HepG2 (cell line): ENCODE results near the gene CYB5B. TPM values are rescaled to one million over a fixed set of nuclear protein-coding genes. Genes with fewer than 3 reads are reported as not detected.
A peak's percentile ranks its signal among the peaks of the same experiment; 100 is the strongest.

Source experiments
- ATAC-seq: fragments of 200-7000 bp; cut with Tn5 transposase; 3 replicates; pipeline ENCODE4 v1.9.1; 2020; ENCODE audit warnings: mild to moderate bottlenecking, moderate library complexity
- BruUV-seq: library from RNA; stranded (reverse); fragments of 400-500 nt; replicated peaks from 2 replicates; lab custom pipeline; 2021; lab: Mats Ljungman, UMichigan
- CTCF ChIA-PET: fragments of 300-600 bp; formaldehyde crosslinking; extraction: SDS; loops from one replicate; lab custom pipeline; 2021; ENCODE audit warnings: low total read pairs, inconsistent platforms, low intra/inter-chr PET ratio; lab: Yijun Ruan, JAX
- POLR2A ChIA-PET: fragments of 350-600 bp; sonication (Branson Sonifier 250); formaldehyde crosslinking; loops from one replicate; lab custom pipeline; 2020; ENCODE audit warnings: antibody characterized with exemption, inconsistent platforms; lab: Yijun Ruan, JAX
- DNase-seq: peaks from one replicate; pipeline ENCODE4 v3.0.0-alpha.2; 2015; ENCODE audit warnings: low spot score
- FAIRE-seq: peaks from 3 replicates; lab custom pipeline; 2011; peaks lifted over from hg19 to GRCh38; lab: Jason Lieb, UNC
- H2AFZ ChIP-seq: one replicate; pipeline ENCODE4 v1.6.1; 2011; ENCODE audit warnings: low read length, inconsistent platforms
- H3K27ac ChIP-seq: fragments of 300-600 bp; 3 replicates; pipeline ENCODE4 v1.8.0; 2011; ENCODE audit warnings: mixed run types, mild to moderate bottlenecking, mixed read lengths, low read length, inconsistent platforms; ENCODE audit not compliant: insufficient read depth; ENCODE audit errors: extremely low read length
- H3K27me3 ChIP-seq, 2 experiments: fragments of 200-600 bp in 1 of 2; 2 replicates in 1 of 2; 3 replicates in 1 of 2; pipeline versions ENCODE4 v1.6.0 to v1.8.0; 2011; ENCODE audit warnings: low read length in 2 of 2, mild to moderate bottlenecking in 2 of 2, moderate library complexity in 2 of 2, inconsistent platforms in 1 of 2; ENCODE audit not compliant: insufficient read depth in 2 of 2, control insufficient read depth in 1 of 2
- H3K36me3 ChIP-seq, 2 experiments: fragments of 200-600 bp in 1 of 2; replicated peaks in 1 of 2; 2 replicates in 1 of 2; 3 replicates in 1 of 2; pipeline versions ENCODE4 v1.5.1 to v1.8.0; 2011; ENCODE audit warnings: low read length in 2 of 2, inconsistent platforms in 1 of 2; ENCODE audit not compliant: insufficient read depth in 2 of 2, control insufficient read depth in 1 of 2
- H3K4me1 ChIP-seq: 2 replicates; pipeline ENCODE4 v1.5.1; 2012; ENCODE audit warnings: low read length, inconsistent platforms; ENCODE audit not compliant: insufficient read depth
- H3K4me2 ChIP-seq: 2 replicates; pipeline ENCODE4 v1.6.0; 2011; ENCODE audit warnings: low read depth, low read length, inconsistent platforms
- H3K4me3 ChIP-seq, 3 experiments: fragments of 200-600 bp in 1 of 3; sonication (generic), shearing (Covaris generic) in 1 of 3; replicated peaks in 1 of 3; 2 replicates each; pipeline ENCODE4 v1.5.1; 2011 to 2016; ENCODE audit warnings: low read length in 3 of 3, inconsistent platforms in 2 of 3, low read depth in 2 of 3, mild to moderate bottlenecking in 2 of 3, control low read depth in 1 of 3, mixed read lengths in 1 of 3; ENCODE audit not compliant: insufficient read depth in 1 of 3
- H3K79me2 ChIP-seq: one replicate; pipeline ENCODE4 v1.6.1; 2011; ENCODE audit warnings: low read length, inconsistent platforms; ENCODE audit not compliant: insufficient read depth
- H3K9ac ChIP-seq: 2 replicates; pipeline ENCODE4 v1.6.0; 2011; ENCODE audit warnings: mild to moderate bottlenecking, low read depth, low read length, inconsistent platforms; ENCODE audit not compliant: insufficient read depth
- H3K9me3 ChIP-seq: 2 replicates; pipeline ENCODE4 v1.5.1; 2012; ENCODE audit warnings: mild to moderate bottlenecking, low read length
- H4K20me1 ChIP-seq: 2 replicates; pipeline ENCODE4 v1.6.0; 2011; ENCODE audit warnings: inconsistent platforms, mild to moderate bottlenecking, low read length, moderate library complexity; ENCODE audit not compliant: insufficient read depth
- ETV5 ChIP-seq: IDR thresholded peaks from 2 replicates; pipeline ENCODE4 v1.6.1; 2018; ENCODE audit warnings: missing biosample characterization, missing genetic modification reagents, inconsistent platforms, borderline replicate concordance
- FOXA3 ChIP-seq: IDR thresholded peaks from 2 replicates; pipeline ENCODE4 v1.6.1; 2016; ENCODE audit warnings: missing genetic modification reagents, missing compliant biosample characterization
- GATAD2A ChIP-seq: IDR thresholded peaks from 2 replicates; pipeline ENCODE4 v1.6.1; 2016
- HNF4A ChIP-seq: sonication (generic); formaldehyde crosslinking; IDR thresholded peaks from 2 replicates; pipeline ENCODE4 v1.4.0; 2020; ENCODE audit warnings: missing genetic modification reagents
- NR1H2 ChIP-seq: sonication (generic); formaldehyde crosslinking; IDR thresholded peaks from 2 replicates; pipeline ENCODE4 v1.8.1; 2022; ENCODE audit warnings: low read depth, missing genetic modification reagents, borderline replicate concordance
- NR2F1 ChIP-seq, 2 experiments: fragments of 450-650 bp in 1 of 2; formaldehyde crosslinking in 1 of 2; IDR thresholded peaks; 2 replicates each; pipeline versions ENCODE4 v1.5.0 to v1.6.1; 2016 to 2020; ENCODE audit warnings: mild to moderate bottlenecking in 1 of 2, missing compliant biosample characterization in 1 of 2, missing genetic modification reagents in 1 of 2, moderate library complexity in 1 of 2
- NR2F6 ChIP-seq, 2 experiments: IDR thresholded peaks; 2 replicates each; pipeline ENCODE4 v1.6.1; 2016; ENCODE audit warnings: antibody characterized with exemption in 1 of 2, mild to moderate bottlenecking in 1 of 2
- RARA ChIP-seq: IDR thresholded peaks from 2 replicates; pipeline ENCODE4 v1.6.1; 2016; ENCODE audit warnings: missing genetic modification reagents, missing compliant biosample characterization
- RXRA ChIP-seq: sonication (generic); formaldehyde crosslinking; IDR thresholded peaks from 2 replicates; pipeline ENCODE4 v1.5.1; 2020; ENCODE audit warnings: missing genetic modification reagents
- RXRB ChIP-seq: IDR thresholded peaks from 2 replicates; pipeline ENCODE4 v1.6.1; 2016; ENCODE audit warnings: borderline replicate concordance, missing genetic modification reagents, missing compliant biosample characterization
- TGIF2 ChIP-seq: IDR thresholded peaks from 2 replicates; pipeline ENCODE4 v1.6.1; 2016; ENCODE audit warnings: control low read depth, missing compliant biosample characterization
- ZNF790 ChIP-seq: sonication (generic); formaldehyde crosslinking; IDR thresholded peaks from 2 replicates; pipeline ENCODE4 v1.8.0; 2022; ENCODE audit warnings: missing genetic modification reagents, mild to moderate bottlenecking, borderline replicate concordance
- WGBS: methylation state at CpG from one replicate; pipeline ENCODE4 v1.1.6; 2017; ENCODE audit warnings: low lambda C conversion rate; 5-methylcytosine and 5-hydroxymethylcytosine counted together
- in situ Hi-C: cut with HindIII; loops from 2 replicates; pipeline ENCODE4 v1.10.0; 2017; ENCODE audit warnings: low pct_unique_long_range_greater_than_20kb; ENCODE audit not compliant: extremely low pct_ligation_motif_present
- intact Hi-C: fragments of 100-400 bp; cut with micrococcal nuclease; formaldehyde crosslinking; loops from one replicate; pipeline ENCODE4 v1.10.0; 2022; ENCODE audit not compliant: unreplicated experiment
- polyA plus RNA-seq, 8 experiments: library from polyadenylated mRNA; depleted of rRNA in 3 of 8; stranded (reverse) in 7 of 8; unstranded in 1 of 8; fragments of >200 nt; fragmentation: Illumina TruSeq in 4 of 8; extraction: Trizol in 4 of 8; gene quantifications; 2 replicates each; pipeline versions ENCODE4 v1.2.1 to v1.2.3, GENCODE V29; 2011 to 2016; ENCODE audit warnings: low read depth in 4 of 8, missing spikeins in 1 of 8, mixed read lengths in 1 of 8; ENCODE audit not compliant: insufficient read depth in 1 of 8
- total RNA-seq, 5 experiments: library from RNA; depleted of rRNA; stranded (reverse); fragments of >200 nt; fragmentation: Illumina TruSeq; extraction: Trizol; gene quantifications; 2 replicates each; pipeline ENCODE4 v1.2.3, GENCODE V29; 2016; ENCODE audit warnings: low read depth in 1 of 5
- TF ChIP-seq, protein P1 (sequence below): sonication (generic); formaldehyde crosslinking; IDR thresholded peaks from 2 replicates; pipeline ENCODE4 v1.5.1; 2020; ENCODE audit warnings: missing genetic modification reagents, mild to moderate bottlenecking, borderline replicate concordance
- TF ChIP-seq, protein P2 (sequence below): IDR thresholded peaks from 2 replicates; pipeline ENCODE4 v1.6.1; 2016; ENCODE audit warnings: mild to moderate bottlenecking
- TF ChIP-seq, protein P3 (sequence below): sonication (generic); formaldehyde crosslinking; IDR thresholded peaks from 2 replicates; pipeline ENCODE4 v1.8.0; 2022; ENCODE audit warnings: missing genetic modification reagents, mild to moderate bottlenecking, inconsistent platforms, borderline replicate concordance

CYB5B gene
- total and polyA plus RNA-seq, 2 of the 13 experiments (the other 11 are each of a cell fraction or from before 2014, with no cell fraction given) = 234 to 432 TPM

- TF ChIP-seq, protein P1, sequence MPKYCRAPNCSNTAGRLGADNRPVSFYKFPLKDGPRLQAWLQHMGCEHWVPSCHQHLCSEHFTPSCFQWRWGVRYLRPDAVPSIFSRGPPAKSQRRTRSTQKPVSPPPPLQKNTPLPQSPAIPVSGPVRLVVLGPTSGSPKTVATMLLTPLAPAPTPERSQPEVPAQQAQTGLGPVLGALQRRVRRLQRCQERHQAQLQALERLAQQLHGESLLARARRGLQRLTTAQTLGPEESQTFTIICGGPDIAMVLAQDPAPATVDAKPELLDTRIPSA (CRISPR knock-in tag) = no peak
Measured at GRCh38 chr16:69495821-69496220, 71.4 kb downstream of the CYB5B start (continued).

GRCh38 chr16:69496376-69496775 is 72.0 kb downstream of the CYB5B start:
- Histone ChIP-seq H3K4me3 (peak overlapping the region in 1 of 3 experiments; percentile 2; a peak in 1 of 6 replicates), H3K79me2 (no peaks in the 10 kb centered on the region), H3K36me3 (no peaks in the 10 kb centered on the region), H3K27ac (no peak overlapping the region), H3K27me3 (no peaks in the 10 kb centered on the region), H3K9me3 (no peaks in the 10 kb centered on the region), H4K20me1 (no peaks in the 10 kb centered on the region), H3K9ac (no peak overlapping the region), H3K4me2 (peak overlapping the region; percentile 28), H3K4me1 (peaks cover 77% of the 10 kb centered on the region), H2AFZ (no peak overlapping the region)
- FAIRE-seq = peak; percentile 15
- POLR2A ChIA-PET = interaction anchor here (1.7 kb wide), 1 partner anchor 25 kb away, joined by 7 read pairs; no protein-coding TSS in a partner anchor
- in situ Hi-C loops (no loop called here), intact Hi-C loops (no loop called here)
- WGBS = 24% methylated on average over 4 of the region's 4 CpGs
- TF ChIP-seq FOXA3 (CRISPR knock-in tag) (peak; percentile 20; the same call in 1 of the 2 replicates), RARA (CRISPR knock-in tag) (peak; percentile 79), TGIF2 (CRISPR knock-in tag) (no peak), RXRA (CRISPR knock-in tag) (peak; percentile 72), HNF4A (CRISPR knock-in tag) (0 out of 2 replicates have a peak, but pooled peaks have one; percentile 15), ETV5 (CRISPR knock-in tag) (0 out of 2 replicates have a peak, but pooled peaks have one; percentile 22), ZNF790 (CRISPR knock-in tag) (peak; percentile 100), NR2F6 (IDR thresholded peaks at IDR 0.05) (peak; percentile 58; the same call in 1 of the 2 replicates), NR2F6 (CRISPR knock-in tag; IDR thresholded peaks at IDR 0.05) (peak; percentile 76; the same call in 1 of the 2 replicates), RXRB (CRISPR knock-in tag) (peak; percentile 69), NR2F1 (CRISPR knock-in tag; IDR thresholded peaks at IDR 0.05) (peak in 1 of 2 experiments; percentile 70; a peak in 2 of 4 replicates), NR1H2 (no peak), GATAD2A (0 out of 2 replicates have a peak, but pooled peaks have one; percentile 26)
- TF ChIP-seq, protein P2, sequence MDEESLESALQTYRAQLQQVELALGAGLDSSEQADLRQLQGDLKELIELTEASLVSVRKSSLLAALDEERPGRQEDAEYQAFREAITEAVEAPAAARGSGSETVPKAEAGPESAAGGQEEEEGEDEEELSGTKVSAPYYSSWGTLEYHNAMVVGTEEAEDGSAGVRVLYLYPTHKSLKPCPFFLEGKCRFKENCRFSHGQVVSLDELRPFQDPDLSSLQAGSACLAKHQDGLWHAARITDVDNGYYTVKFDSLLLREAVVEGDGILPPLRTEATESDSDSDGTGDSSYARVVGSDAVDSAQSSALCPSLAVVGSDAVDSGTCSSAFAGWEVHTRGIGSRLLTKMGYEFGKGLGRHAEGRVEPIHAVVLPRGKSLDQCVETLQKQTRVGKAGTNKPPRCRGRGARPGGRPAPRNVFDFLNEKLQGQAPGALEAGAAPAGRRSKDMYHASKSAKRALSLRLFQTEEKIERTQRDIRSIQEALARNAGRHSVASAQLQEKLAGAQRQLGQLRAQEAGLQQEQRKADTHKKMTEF (CRISPR knock-in tag) = no peak
- TF ChIP-seq, protein P3, sequence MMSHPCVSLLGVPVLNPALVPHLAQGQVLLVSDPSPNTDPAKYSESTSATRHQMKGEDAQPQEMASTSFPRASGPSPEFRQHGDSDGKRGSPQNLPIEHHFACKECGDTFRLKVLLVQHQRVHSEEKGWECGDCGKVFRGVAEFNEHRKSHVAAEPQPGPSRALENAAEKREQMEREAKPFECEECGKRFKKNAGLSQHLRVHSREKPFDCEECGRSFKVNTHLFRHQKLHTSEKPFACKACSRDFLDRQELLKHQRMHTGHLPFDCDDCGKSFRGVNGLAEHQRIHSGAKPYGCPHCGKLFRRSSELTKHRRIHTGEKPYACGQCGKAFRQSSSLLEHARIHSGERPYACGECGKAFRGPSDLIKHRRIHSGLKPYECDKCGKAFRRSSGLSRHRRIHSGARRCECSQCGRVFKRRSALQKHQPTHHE = no peak
- BruUV-seq = no TSS peak
- CTCF ChIA-PET = no interaction called here
- peak; percentile 57 for ATAC-seq
- DNase-seq = no peak
